CD4-positive, alpha-beta T cell (primary cell): ENCODE measurements around the gene TMEFF2. TPM values are rescaled to one million over a fixed set of nuclear protein-coding genes. Genes with fewer than 3 reads are reported as not detected.

Experiments used
- ATAC-seq: fragments of 200-7000 bp; cut with Tn5 transposase; one replicate; pipeline ENCODE4 v1.10.0; 2022; ENCODE audit warnings: mild to moderate bottlenecking; ENCODE audit not compliant: poor library complexity
- CTCF ChIA-PET: fragments of 350-600 bp; sonication (Branson Sonifier 250); formaldehyde crosslinking; loops from one replicate; lab custom pipeline; 2021; ENCODE audit warnings: antibody characterized with exemption, inconsistent platforms; lab: Charles Lee
- POLR2A ChIA-PET: fragments of 350-600 bp; sonication (Branson Sonifier 250); formaldehyde crosslinking; loops from one replicate; lab custom pipeline; 2021; ENCODE audit warnings: antibody characterized with exemption, inconsistent platforms; lab: Charles Lee
- DNase-seq, 14 experiments: peaks; one replicate each; pipeline ENCODE4 v3.0.0-alpha.2; 2013 to 2020; ENCODE audit warnings: mixed read lengths in 2 of 14
- H3K27ac ChIP-seq, 2 donors: one replicate each; pipeline versions ENCODE4 v1.5.1 to v1.7.0; 2013; ENCODE audit warnings: low read length in 2 of 2, low read depth in 1 of 2, mild to moderate bottlenecking in 1 of 2
- H3K27me3 ChIP-seq, 2 experiments: 1 replicate in 1 of 2; 2 replicates in 1 of 2; pipeline versions ENCODE4 v1.6.1 to v1.7.0; 2013; ENCODE audit warnings: low read length in 2 of 2, control low read depth in 1 of 2, mild to moderate bottlenecking in 1 of 2, moderate library complexity in 1 of 2; ENCODE audit not compliant: insufficient read depth in 2 of 2, control insufficient read depth in 1 of 2
- H3K36me3 ChIP-seq: one replicate; pipeline ENCODE4 v1.6.1; 2013; ENCODE audit warnings: low read length, control low read depth; ENCODE audit not compliant: insufficient read depth
- H3K4me1 ChIP-seq: one replicate; pipeline ENCODE4 v1.6.1; 2013; ENCODE audit warnings: low read length, control low read depth; ENCODE audit not compliant: insufficient read depth
- H3K4me3 ChIP-seq: one replicate; pipeline ENCODE4 v1.5.1; 2013; ENCODE audit warnings: mild to moderate bottlenecking, low read length, moderate library complexity
- H3K9me3 ChIP-seq, 2 experiments: 1 replicate in 1 of 2; 2 replicates in 1 of 2; pipeline versions ENCODE4 v1.6.1 to v1.7.0; 2013; ENCODE audit warnings: low read length in 2 of 2, mild to moderate bottlenecking in 2 of 2, control low read depth in 1 of 2, moderate library complexity in 1 of 2; ENCODE audit not compliant: control insufficient read depth in 1 of 2, insufficient read depth in 1 of 2
- H3K27ac Mint-ChIP-seq: one replicate; pipeline ENCODE4 v1.8.0; 2020; ENCODE audit warnings: mixed read lengths
- H3K27me3 Mint-ChIP-seq: one replicate; pipeline ENCODE4 v1.8.0; 2021; ENCODE audit warnings: mixed read lengths
- H3K36me3 Mint-ChIP-seq: one replicate; pipeline ENCODE4 v1.8.0; 2021; ENCODE audit warnings: low read depth, mixed read lengths
- H3K4me1 Mint-ChIP-seq: one replicate; pipeline ENCODE4 v1.8.0; 2021; ENCODE audit warnings: low read depth, mixed read lengths
- H3K4me3 Mint-ChIP-seq: one replicate; pipeline ENCODE4 v1.8.0; 2020; ENCODE audit warnings: mild to moderate bottlenecking, mixed read lengths
- H3K9me3 Mint-ChIP-seq: one replicate; pipeline ENCODE4 v1.8.0; 2020; ENCODE audit warnings: mixed read lengths
- intact Hi-C, 2 experiments: fragments of 100-400 bp; cut with DNase I in 1 of 2; cut with micrococcal nuclease in 1 of 2; formaldehyde crosslinking; loops; one replicate each; pipeline versions ENCODE4 v1.15.1 to v1.9.0; 2023 to 2025; cut with DNase I, micrococcal nuclease
- total RNA-seq, 174 experiments: library from RNA in 2 of 174; stranded (reverse) in 2 of 174; gene quantifications; one replicate each; pipeline ENCODE4 v1.2.3 and lab custom pipeline; 2021 to 2026
- TF ChIP-seq, protein P1 (sequence below): fragments of 200-600 bp; IDR thresholded peaks from one replicate; pipeline ENCODE4 v1.8.0; 2022; ENCODE audit warnings: antibody characterized with exemption, mild to moderate bottlenecking

Gene TMEFF2
- total RNA-seq, 2 experiments from 2014 or later, result not detected

DNA sequence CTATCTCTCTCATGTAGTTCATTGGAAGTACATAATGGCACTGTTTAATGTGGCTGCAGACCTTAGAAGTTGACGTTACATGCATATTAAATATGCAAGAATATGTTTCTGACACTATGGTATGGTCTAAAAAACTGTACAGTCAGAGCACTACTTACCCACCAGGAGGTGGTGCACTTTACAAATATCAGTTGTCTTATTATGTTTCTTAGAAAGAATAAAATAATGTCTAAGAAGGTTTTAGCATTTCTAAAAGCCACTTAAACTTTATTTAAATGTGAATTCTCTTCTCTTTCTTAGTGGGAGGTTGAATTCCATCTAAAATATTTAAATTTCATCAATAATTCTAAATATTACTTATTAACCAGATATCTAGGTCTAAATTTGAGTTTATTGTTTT lies 4.3 kb downstream of the TMEFF2 start:
- Mint-ChIP-seq H3K4me1 (peaks cover 21% of the 10 kb centered on the region), H3K9me3 (no peaks in the 10 kb centered on the region), H3K4me3 (no peak overlapping the region), H3K36me3 (no peaks in the 10 kb centered on the region), H3K27ac (no peak overlapping the region), H3K27me3 (peaks cover 86% of the 10 kb centered on the region)
- Histone ChIP-seq H3K27me3 (peaks cover 39 to 55% of the 10 kb centered on the region in 2 experiments), H3K9me3 (peaks cover 0 to 11% of the 10 kb centered on the region in 2 experiments), H3K27ac (no peak overlapping the region), H3K36me3 (no peaks in the 10 kb centered on the region), H3K4me3 (no peak overlapping the region), H3K4me1 (peaks cover 16% of the 10 kb centered on the region)
- CTCF ChIA-PET, result no interaction called here
- DNase-seq, result peak in 3 of 14 experiments; percentile 9 to 20 (median 17)
- intact Hi-C loops, result no loop called here
- ATAC-seq, result no peak
- POLR2A ChIA-PET, result no interaction called here
- TF ChIP-seq, protein P1, sequence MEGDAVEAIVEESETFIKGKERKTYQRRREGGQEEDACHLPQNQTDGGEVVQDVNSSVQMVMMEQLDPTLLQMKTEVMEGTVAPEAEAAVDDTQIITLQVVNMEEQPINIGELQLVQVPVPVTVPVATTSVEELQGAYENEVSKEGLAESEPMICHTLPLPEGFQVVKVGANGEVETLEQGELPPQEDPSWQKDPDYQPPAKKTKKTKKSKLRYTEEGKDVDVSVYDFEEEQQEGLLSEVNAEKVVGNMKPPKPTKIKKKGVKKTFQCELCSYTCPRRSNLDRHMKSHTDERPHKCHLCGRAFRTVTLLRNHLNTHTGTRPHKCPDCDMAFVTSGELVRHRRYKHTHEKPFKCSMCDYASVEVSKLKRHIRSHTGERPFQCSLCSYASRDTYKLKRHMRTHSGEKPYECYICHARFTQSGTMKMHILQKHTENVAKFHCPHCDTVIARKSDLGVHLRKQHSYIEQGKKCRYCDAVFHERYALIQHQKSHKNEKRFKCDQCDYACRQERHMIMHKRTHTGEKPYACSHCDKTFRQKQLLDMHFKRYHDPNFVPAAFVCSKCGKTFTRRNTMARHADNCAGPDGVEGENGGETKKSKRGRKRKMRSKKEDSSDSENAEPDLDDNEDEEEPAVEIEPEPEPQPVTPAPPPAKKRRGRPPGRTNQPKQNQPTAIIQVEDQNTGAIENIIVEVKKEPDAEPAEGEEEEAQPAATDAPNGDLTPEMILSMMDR, result no peak

DNA sequence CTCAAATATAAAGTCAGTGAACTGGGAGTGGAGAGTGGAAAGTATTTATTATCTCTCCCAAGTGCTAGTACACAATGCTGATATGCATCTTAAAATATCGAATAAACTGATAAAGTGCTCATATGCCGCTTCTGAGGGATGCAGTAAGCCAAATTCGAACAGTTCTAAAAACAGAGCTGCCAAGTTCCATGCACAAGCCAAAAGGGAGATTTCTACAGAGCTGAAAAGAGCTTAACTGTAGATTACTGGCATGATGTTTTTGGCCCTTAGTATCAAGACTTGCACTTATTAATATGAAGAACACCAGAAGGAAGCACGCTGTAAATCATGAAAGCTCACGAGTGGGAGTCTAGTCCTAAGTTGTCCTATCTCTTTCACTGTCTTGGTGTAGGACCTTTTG lies 7.9 kb downstream of the TMEFF2 start:
- peaks cover 12 to 20% of the 10 kb centered on the region in 2 experiments for H3K27me3 ChIP-seq
- Mint-ChIP-seq H3K4me1 (no peaks in the 10 kb centered on the region), H3K27ac (no peak overlapping the region), H3K36me3 (no peaks in the 10 kb centered on the region), H3K27me3 (peaks cover 59% of the 10 kb centered on the region), H3K4me3 (no peak overlapping the region), H3K9me3 (no peaks in the 10 kb centered on the region)
- ChIA-PET POLR2A (no interaction called here), CTCF (no interaction called here)
- no peaks in the 10 kb centered on the region for H3K9me3 ChIP-seq
- no peak for DNase-seq
- H3K4me3 ChIP-seq, result no peak overlapping the region
- intact Hi-C loops, result no loop called here
- no peaks in the 10 kb centered on the region for H3K4me1 ChIP-seq
- TF ChIP-seq, protein P1, result no peak
- H3K36me3 ChIP-seq, result no peaks in the 10 kb centered on the region
- H3K27ac ChIP-seq, result no peak overlapping the region
- ATAC-seq, result no peak

DNA sequence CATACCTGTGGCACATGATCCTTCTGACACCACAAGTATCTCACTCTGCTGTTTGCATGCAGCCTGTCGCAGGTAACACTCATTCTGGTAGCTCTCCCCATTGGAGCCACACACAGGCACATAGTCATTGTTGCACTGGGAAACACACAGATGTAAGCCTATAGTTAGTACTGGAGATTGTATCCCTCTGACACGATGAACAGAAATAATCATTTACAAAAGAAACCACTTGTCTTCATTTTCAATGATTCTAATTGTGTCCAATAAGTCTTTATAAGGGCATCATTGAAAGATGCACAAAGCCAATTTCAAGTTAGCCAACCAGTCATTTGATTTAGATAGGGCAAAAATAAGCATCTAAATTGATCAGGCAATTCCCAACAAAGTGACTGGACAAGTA lies 10.4 kb downstream of the TMEFF2 start:
- no peaks in the 10 kb centered on the region for H3K36me3 Mint-ChIP-seq
- no peaks in the 10 kb centered on the region for H3K4me1 ChIP-seq
- CTCF ChIA-PET, result no interaction called here
- no peaks in the 10 kb centered on the region for H3K36me3 ChIP-seq
- no peaks in the 10 kb centered on the region for H3K9me3 ChIP-seq
- ATAC-seq (no peak), DNase-seq (no peak)
- no peak overlapping the region for H3K27ac Mint-ChIP-seq
- POLR2A ChIA-PET, result no interaction called here
- TF ChIP-seq, protein P1, result no peak
- no peak overlapping the region for H3K27ac ChIP-seq
- peaks cover 39% of the 10 kb centered on the region for H3K27me3 Mint-ChIP-seq
- no peaks in the 10 kb centered on the region for H3K9me3 Mint-ChIP-seq
- H3K4me3 ChIP-seq, result no peak overlapping the region
- peaks cover 9 to 10% of the 10 kb centered on the region in 2 experiments for H3K27me3 ChIP-seq
- no peak overlapping the region for H3K4me3 Mint-ChIP-seq
- intact Hi-C loops, result no loop called here
- H3K4me1 Mint-ChIP-seq, result no peaks in the 10 kb centered on the region
